GM23248 (cell line): Measurements from ENCODE around the gene SLC7A8.

Experiments used
- EZH2 ChIP-seq: fragments of 200-600 bp; sonication (generic); IDR thresholded peaks from 2 replicates; pipeline ENCODE4 v1.6.1; 2018; ENCODE audit warnings: antibody characterized with exemption, mild to moderate bottlenecking; ENCODE audit not compliant: insufficient read depth, poor library complexity, severe bottlenecking
- EZH2phosphoT487 ChIP-seq: fragments of 200-600 bp; sonication (generic); IDR thresholded peaks from 2 replicates; pipeline ENCODE4 v1.6.1; 2018; ENCODE audit warnings: antibody characterized with exemption, moderate library complexity, mild to moderate bottlenecking, low read depth; ENCODE audit not compliant: insufficient read depth

DNA sequence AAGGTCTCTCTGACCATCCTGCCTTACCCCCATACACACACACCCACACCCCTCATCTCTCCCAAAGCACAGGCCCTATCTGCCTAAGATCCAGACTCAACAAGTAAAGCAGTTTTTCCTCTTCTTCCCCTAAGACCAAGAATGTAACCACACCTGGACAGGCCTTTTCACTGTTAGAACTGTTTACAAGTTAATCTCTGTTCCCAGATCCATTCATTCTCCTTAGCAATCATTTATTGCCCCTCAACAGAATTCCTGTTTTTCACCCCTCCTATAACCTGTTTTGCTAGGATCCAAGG, 76.8 kb downstream of the SLC7A8 start:
- TF ChIP-seq EZH2phosphoT487, result no peak
- no peak for TF ChIP-seq EZH2
